ENCODE data around the gene RNF207. TPM values are rescaled to one million over a fixed set of nuclear protein-coding genes. Genes with fewer than 3 reads are reported as not detected.
A peak's percentile ranks its signal among the peaks of the same experiment; 100 is the strongest.

Gene RNF207
- total RNA-seq, 4 donors from 2014 or later: 10.8 to 43.2 (median 20.2) TPM

DNA sequence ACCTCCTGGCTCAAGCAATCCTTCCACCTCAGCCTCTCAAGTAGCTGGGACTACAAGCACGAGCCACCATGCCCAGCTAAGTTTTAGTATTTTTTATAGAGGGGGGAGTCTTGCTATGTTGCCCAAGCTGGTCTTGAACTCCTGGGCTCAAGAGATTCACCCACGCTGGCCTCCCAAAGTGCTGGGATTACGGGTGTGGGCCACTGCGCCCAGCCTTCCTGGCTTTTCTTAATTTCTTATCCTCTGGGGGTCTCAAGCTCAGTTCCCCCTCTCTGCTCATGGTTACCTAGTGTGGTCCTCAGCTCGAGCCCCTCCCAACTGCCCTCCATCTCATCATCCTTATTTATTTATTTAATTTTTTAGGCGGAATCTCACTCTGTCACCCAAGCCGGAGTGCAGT is 3.7 kb upstream of the RNF207 start:
- intact Hi-C loops (cut with DNase I): no loop called here
- Histone ChIP-seq H3K9me3 (no peaks in the 10 kb centered on the region), H3K27me3 (peaks cover 0 to 14% (median 4%) of the 10 kb centered on the region in 4 donors), H3K4me1 (peaks cover 50 to 60% (median 52%) of the 10 kb centered on the region in 4 donors), H3K36me3 (peaks cover 0 to 3% (median 1%) of the 10 kb centered on the region in 4 donors), H3K27ac (replicated peaks in 1 of 4) (no peak overlapping the region), H3K4me3 (no peak overlapping the region)
- 86% methylated on average over 7 of the region's 7 CpGs for WGBS
- DNase-seq (ENCODE audit: extremely low spot score): no peak
- TF ChIP-seq EP300 (IDR thresholded peaks at IDR 0.05) (no peak), CTCF (IDR thresholded peaks at IDR 0.05) (no peak), POLR2AphosphoS5 (IDR thresholded peaks at IDR 0.05) (no peak), POLR2A (IDR thresholded peaks at IDR 0.05; ENCODE audit: low read depth) (no peak)

DNA sequence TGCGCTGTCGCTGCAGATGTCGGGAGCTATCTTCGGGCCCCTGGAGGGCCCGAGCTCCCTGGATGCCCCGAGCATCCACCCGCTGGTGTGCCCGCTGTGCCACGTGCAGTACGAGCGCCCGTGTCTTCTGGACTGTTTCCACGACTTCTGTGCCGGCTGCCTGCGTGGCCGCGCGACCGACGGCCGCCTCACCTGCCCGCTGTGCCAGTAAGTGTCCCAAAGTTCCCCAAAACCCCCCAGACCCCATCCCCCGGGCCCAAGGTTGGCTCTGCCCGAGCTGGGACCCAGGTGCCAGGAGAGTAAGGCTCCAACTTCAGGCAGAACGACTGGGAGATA is 569 bp downstream of the RNF207 start:
- no CpG with 5 or more reads among the region's 25 CpGs for WGBS
- Histone ChIP-seq H3K4me3 (peak overlapping the region; percentile 58 to 71 (median 64)), H3K36me3 (peaks cover 0 to 18% (median 17%) of the 10 kb centered on the region in 4 donors), H3K9me3 (no peaks in the 10 kb centered on the region), H3K4me1 (peaks cover 49 to 56% (median 53%) of the 10 kb centered on the region in 4 donors), H3K27me3 (peaks cover 0 to 15% (median 4%) of the 10 kb centered on the region in 4 donors), H3K27ac (replicated peaks in 1 of 4) (peak overlapping the region; percentile 78 to 88 (median 82))
- no peak for DNase-seq (ENCODE audit: extremely low spot score)
- intact Hi-C loops (cut with DNase I): loop anchor here (2.0 kb wide), 1 partner anchor 38 kb away; the partner anchor contains the start of gene HES3
- TF ChIP-seq EP300 (IDR thresholded peaks at IDR 0.05) (no peak), CTCF (IDR thresholded peaks at IDR 0.05) (no peak), POLR2AphosphoS5 (IDR thresholded peaks at IDR 0.05) (no peak), POLR2A (IDR thresholded peaks at IDR 0.05; ENCODE audit: low read depth) (no peak)

DNA sequence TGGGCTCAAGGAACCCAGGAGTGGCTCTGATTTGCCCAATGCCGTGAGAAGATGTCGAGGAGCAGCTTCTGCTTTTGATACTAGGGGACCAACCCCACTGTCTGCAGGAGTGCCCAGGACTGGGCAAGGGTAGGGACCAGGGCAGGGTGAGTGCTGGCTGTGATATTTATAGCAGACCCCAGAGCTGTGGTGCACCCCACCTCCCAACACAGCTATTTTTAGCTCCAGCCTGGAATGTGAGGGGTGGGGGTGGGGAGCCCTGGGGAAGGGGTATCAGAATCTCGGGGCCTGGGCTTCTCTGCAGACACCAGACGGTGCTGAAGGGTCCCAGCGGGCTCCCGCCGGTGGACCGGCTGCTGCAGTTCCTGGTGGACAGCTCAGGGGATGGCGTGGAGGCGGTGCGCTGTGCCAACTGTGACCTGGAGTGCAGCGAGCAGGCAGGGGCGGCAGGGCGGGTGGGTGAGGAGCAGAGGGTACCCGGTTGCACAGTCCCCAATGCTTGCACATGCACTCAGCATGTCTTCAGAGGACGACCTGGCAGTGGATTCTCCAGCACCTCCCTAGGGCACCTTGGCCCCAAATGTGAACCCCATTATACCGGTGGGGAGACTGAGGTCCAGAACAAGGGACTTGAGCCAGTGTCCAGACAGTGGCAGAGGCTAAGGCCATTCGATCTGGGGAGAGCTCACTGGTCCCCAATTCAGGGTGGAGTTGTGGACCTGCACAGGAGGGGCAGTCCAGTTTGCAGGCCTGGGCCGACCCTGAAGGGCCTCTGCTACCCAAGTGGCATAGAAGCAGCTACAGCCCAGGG is 1.4 kb downstream of the RNF207 start:
- Histone ChIP-seq H3K27ac (replicated peaks in 1 of 4) (peak overlapping the region in 1 of 4 donors; percentile 81), H3K9me3 (no peaks in the 10 kb centered on the region), H3K4me3 (peak overlapping the region in 2 of 4 donors; percentile 58 to 65), H3K4me1 (peaks cover 49 to 56% (median 53%) of the 10 kb centered on the region in 4 donors), H3K36me3 (peaks cover 0 to 25% (median 24%) of the 10 kb centered on the region in 4 donors), H3K27me3 (peaks cover 0 to 15% (median 4%) of the 10 kb centered on the region in 4 donors)
- intact Hi-C loops (cut with DNase I): loop anchor here (2.0 kb wide), 1 partner anchor 38 kb away; the partner anchor contains the start of gene HES3
- WGBS: 83% methylated on average over 10 of the region's 19 CpGs
- TF ChIP-seq CTCF (IDR thresholded peaks at IDR 0.05) (no peak), EP300 (IDR thresholded peaks at IDR 0.05) (no peak), POLR2A (IDR thresholded peaks at IDR 0.05; ENCODE audit: low read depth) (no peak), POLR2AphosphoS5 (IDR thresholded peaks at IDR 0.05) (no peak)
- no peak for DNase-seq (ENCODE audit: extremely low spot score)

DNA sequence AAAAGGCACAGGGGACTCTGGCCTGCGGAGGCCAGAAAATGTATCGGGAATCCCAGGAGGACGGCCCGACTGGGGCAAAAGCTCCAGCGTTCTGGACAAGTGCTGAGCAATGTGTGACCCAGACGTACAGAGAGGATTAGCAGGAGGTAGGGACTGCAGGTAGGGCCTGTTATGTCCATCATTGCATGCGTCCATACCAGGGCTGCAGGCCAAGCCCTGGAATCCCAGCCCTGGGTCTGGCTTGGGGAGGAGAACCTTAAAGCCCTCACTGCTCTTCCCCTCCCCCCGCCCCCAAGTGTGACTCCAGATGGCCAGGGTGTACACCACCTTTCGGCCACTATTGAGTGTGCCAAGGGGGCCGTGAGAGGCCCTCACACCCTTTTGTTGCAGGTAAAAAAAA is 2.0 kb downstream of the RNF207 start:
- peaks cover 49 to 56% (median 53%) of the 10 kb centered on the region in 4 donors for H3K4me1 ChIP-seq
- H3K9me3 ChIP-seq: no peaks in the 10 kb centered on the region
- no peak overlapping the region for H3K27ac ChIP-seq (replicated peaks in 1 of 4)
- intact Hi-C loops (cut with DNase I): loop anchor here (2.0 kb wide), 1 partner anchor 37 kb away; the partner anchor contains the start of gene HES3
- TF ChIP-seq POLR2AphosphoS5 (IDR thresholded peaks at IDR 0.05) (no peak), EP300 (IDR thresholded peaks at IDR 0.05) (no peak), POLR2A (IDR thresholded peaks at IDR 0.05; ENCODE audit: low read depth) (no peak), CTCF (IDR thresholded peaks at IDR 0.05) (no peak)
- peaks cover 0 to 30% (median 29%) of the 10 kb centered on the region in 4 donors for H3K36me3 ChIP-seq
- no peak overlapping the region for H3K4me3 ChIP-seq
- WGBS: 89% methylated on average over 4 of the region's 10 CpGs
- DNase-seq (ENCODE audit: extremely low spot score): no peak
- H3K27me3 ChIP-seq: peaks cover 0 to 15% (median 4%) of the 10 kb centered on the region in 4 donors

Measured in esophagus muscularis mucosa (tissue), 4 donors.